ENCODE results near the gene CRTAC1. TPM values are rescaled to one million over a fixed set of nuclear protein-coding genes. Genes with fewer than 3 reads are reported as not detected.

CRTAC1 gene
- total RNA-seq, 2 donors from 2014 or later = 9.6 to 19.3 TPM

GRCh38 chr10:97999066-97999922, 31.1 kb downstream of the CRTAC1 start:
- no peak for DNase-seq
- intact Hi-C loops (cut with DNase I) = no loop called here
- no peak for ATAC-seq

GRCh38 chr10:97991871-97992270, 38.5 kb downstream of the CRTAC1 start:
- intact Hi-C loops (cut with DNase I) = no loop called here
- ATAC-seq = no peak
- DNase-seq = no peak

GRCh38 chr10:97981816-97982215, 48.6 kb downstream of the CRTAC1 start:
- no peak for ATAC-seq
- DNase-seq = no peak
- intact Hi-C loops (cut with DNase I) = no loop called here

- DNase-seq (no peak), ATAC-seq (no peak)
- intact Hi-C loops (cut with DNase I) = no loop called here
Observed at GRCh38 chr10:97977673-97978072, 52.7 kb downstream of the CRTAC1 start.

- intact Hi-C loops (cut with DNase I) = no loop called here
- no peak for ATAC-seq
Observed at GRCh38 chr10:97975598-97975997, 54.8 kb downstream of the CRTAC1 start.

GRCh38 chr10:97974526-97975525, 55.6 kb downstream of the CRTAC1 start:
- intact Hi-C loops (cut with DNase I) = no loop called here
- DNase-seq = no peak
- no peak for ATAC-seq

More at GRCh38 chr10:97975598-97975997, 54.8 kb downstream of the CRTAC1 start:
- no peak for DNase-seq

GRCh38 chr10:97974100-97974499, 56.3 kb downstream of the CRTAC1 start:
- DNase-seq (no peak), ATAC-seq (no peak)
- intact Hi-C loops (cut with DNase I) = no loop called here

GRCh38 chr10:97969538-97970079, 60.8 kb downstream of the CRTAC1 start:
- intact Hi-C loops (cut with DNase I) = no loop called here
- ATAC-seq (no peak), DNase-seq (no peak)

GRCh38 chr10:97964748-97965147, 65.7 kb downstream of the CRTAC1 start:
- intact Hi-C loops (cut with DNase I) = no loop called here
- ATAC-seq (no peak), DNase-seq (no peak)

GRCh38 chr10:97961945-97962344, 68.5 kb downstream of the CRTAC1 start:
- intact Hi-C loops (cut with DNase I) = no loop called here
- DNase-seq (no peak), ATAC-seq (no peak)

- no peak for ATAC-seq
- DNase-seq = no peak
- intact Hi-C loops (cut with DNase I) = no loop called here
Observed at GRCh38 chr10:97960269-97961056, 70.0 kb downstream of the CRTAC1 start.

GRCh38 chr10:97949462-97949861, 81.0 kb downstream of the CRTAC1 start:
- ATAC-seq = no peak
- intact Hi-C loops (cut with DNase I) = no loop called here

GRCh38 chr10:97948822-97949221, 81.6 kb downstream of the CRTAC1 start:
- intact Hi-C loops (cut with DNase I) = no loop called here
- no peak for ATAC-seq
- no peak for DNase-seq

More at GRCh38 chr10:97949462-97949861, 81.0 kb downstream of the CRTAC1 start:
- no peak for DNase-seq

- no peak for ATAC-seq
- no peak for DNase-seq
- intact Hi-C loops (cut with DNase I) = no loop called here
Observed at GRCh38 chr10:97944772-97945171, 85.6 kb downstream of the CRTAC1 start.

- intact Hi-C loops (cut with DNase I) = no loop called here
- DNase-seq = no peak
- no peak for ATAC-seq
Observed at GRCh38 chr10:97943294-97943693, 87.1 kb downstream of the CRTAC1 start.

GRCh38 chr10:97940534-97940933, 89.9 kb downstream of the CRTAC1 start:
- no peak for DNase-seq
- ATAC-seq = no peak
- intact Hi-C loops (cut with DNase I) = no loop called here

- DNase-seq (no peak), ATAC-seq (no peak)
- intact Hi-C loops (cut with DNase I) = no loop called here
Observed at GRCh38 chr10:97939446-97939990, 90.9 kb downstream of the CRTAC1 start.

- no peak for DNase-seq
- intact Hi-C loops (cut with DNase I) = no loop called here
Observed at GRCh38 chr10:97937928-97938327, 92.5 kb downstream of the CRTAC1 start.

GRCh38 chr10:97937054-97937453, 93.4 kb downstream of the CRTAC1 start:
- intact Hi-C loops (cut with DNase I) = no loop called here
- no peak for ATAC-seq

More at GRCh38 chr10:97937928-97938327, 92.5 kb downstream of the CRTAC1 start:
- no peak for ATAC-seq

More at GRCh38 chr10:97937054-97937453, 93.4 kb downstream of the CRTAC1 start:
- no peak for DNase-seq
